Gastroesophageal sphincter (tissue), 4 donors: Measurements from ENCODE around the gene ARAP1. TPM values are rescaled to one million over a fixed set of nuclear protein-coding genes. Genes with fewer than 3 reads are reported as not detected.

Experiments used
- ATAC-seq: fragments of 150-250 bp; one replicate; pipeline ENCODE4 v1.9.1; 2016; ENCODE audit warnings: mild to moderate bottlenecking, moderate library complexity
- H3K27ac ChIP-seq, 4 donors: fragments of 200-600 bp; sonication (generic) in 3 of 4; 1 replicate in 3 of 4; 2 replicates in 1 of 4; pipeline ENCODE4 v1.5.1; 2016 to 2019
- H3K27me3 ChIP-seq: fragments of 200-600 bp; sonication (generic); one replicate; pipeline ENCODE4 v1.5.1; 2019
- H3K36me3 ChIP-seq, 2 donors: fragments of 200-600 bp; sonication (generic); one replicate each; pipeline ENCODE4 v1.5.1; 2019; ENCODE audit warnings: control low read depth in 1 of 2
- H3K4me1 ChIP-seq, 3 donors: fragments of 200-600 bp; sonication (generic); 1 replicate in 2 of 3; 2 replicates in 1 of 3; pipeline ENCODE4 v1.5.1; 2016 to 2019; ENCODE audit warnings: control low read depth in 2 of 3
- H3K4me3 ChIP-seq, 2 donors: fragments of 200-600 bp; sonication (generic); one replicate each; pipeline ENCODE4 v1.5.1; 2019; ENCODE audit warnings: mild to moderate bottlenecking in 1 of 2, moderate library complexity in 1 of 2
- H3K9me3 ChIP-seq, 3 donors: fragments of 200-600 bp; sonication (generic); one replicate each; pipeline ENCODE4 v1.5.1; 2017 to 2019; ENCODE audit warnings: control low read depth in 2 of 3
- CTCF ChIP-seq, 4 experiments: fragments of 200-600 bp in 2 of 4; fragments of 450-650 bp in 2 of 4; sonication (generic) in 1 of 4; IDR thresholded peaks; one replicate each; pipeline ENCODE4 v1.5.1; 2017 to 2019; ENCODE audit warnings: antibody characterized with exemption in 4 of 4, mild to moderate bottlenecking in 2 of 4, moderate library complexity in 2 of 4
- EP300 ChIP-seq: sonication (generic); formaldehyde crosslinking; IDR thresholded peaks from one replicate; pipeline ENCODE4 v1.6.1; 2017; ENCODE audit warnings: antibody characterized with exemption, mild to moderate bottlenecking
- POLR2A ChIP-seq, 2 donors: fragments of 450-650 bp; IDR thresholded peaks; one replicate each; pipeline ENCODE4 v1.6.1; 2017; ENCODE audit warnings: antibody characterized with exemption in 2 of 2, mild to moderate bottlenecking in 2 of 2, moderate library complexity in 1 of 2
- POLR2AphosphoS5 ChIP-seq: sonication (generic); formaldehyde crosslinking; IDR thresholded peaks from one replicate; pipeline ENCODE4 v1.6.1; 2017; ENCODE audit warnings: antibody characterized with exemption
- WGBS, 2 donors: methylation state at CpG; one replicate each; pipeline ENCODE4 v1.1.5; 2018; ENCODE audit warnings: low coverage in 1 of 2; 5-methylcytosine and 5-hydroxymethylcytosine counted together
- total RNA-seq, 4 donors: library from RNA; depleted of rRNA; stranded (reverse); fragments of >200 nt; gene quantifications; one replicate each; pipeline ENCODE4 v1.1.0, GENCODE V29; 2016

The ARAP1 gene
- total RNA-seq, 4 donors from 2014 or later, result 72.4 to 125 (median 95.1) TPM

- no peak overlapping the region for H3K4me3 ChIP-seq
- no peak overlapping the region for H3K27ac ChIP-seq
- no peaks in the 10 kb centered on the region for H3K36me3 ChIP-seq
- ATAC-seq, result no peak
- H3K4me1 ChIP-seq, result peaks cover 0 to 8% (median 6%) of the 10 kb centered on the region in 3 donors
- TF ChIP-seq CTCF (IDR thresholded peaks at IDR 0.05) (no peak), POLR2AphosphoS5 (no peak), EP300 (no peak), POLR2A (IDR thresholded peaks at IDR 0.05) (no peak)
- WGBS, 2 donors, result 77 to 90% methylated on average over 4 of the region's 4 CpGs
- H3K27me3 ChIP-seq, result no peaks in the 10 kb centered on the region
- H3K9me3 ChIP-seq, result no peaks in the 10 kb centered on the region
These were observed 104.3 kb downstream of the ARAP1 start for GRCh38 chr11:72647882-72648281.

GRCh38 chr11:72646472-72646871 lies 105.7 kb downstream of the ARAP1 start:
- Histone ChIP-seq H3K4me1 (peaks cover 0 to 21% (median 14%) of the 10 kb centered on the region in 3 donors), H3K27me3 (no peaks in the 10 kb centered on the region), H3K27ac (no peak overlapping the region), H3K9me3 (no peaks in the 10 kb centered on the region), H3K4me3 (no peak overlapping the region), H3K36me3 (no peaks in the 10 kb centered on the region)
- 73 to 81% methylated on average over 2 of the region's 2 CpGs for WGBS, 2 donors
- no peak for ATAC-seq
- TF ChIP-seq POLR2AphosphoS5, result no peak
- TF ChIP-seq CTCF (IDR thresholded peaks at IDR 0.05), result no peak
- TF ChIP-seq POLR2A (IDR thresholded peaks at IDR 0.05), result no peak
- TF ChIP-seq EP300, result no peak

GRCh38 chr11:72646024-72646423 lies 106.2 kb downstream of the ARAP1 start:
- H3K4me3 ChIP-seq, result no peak overlapping the region
- H3K36me3 ChIP-seq, result no peaks in the 10 kb centered on the region
- H3K27me3 ChIP-seq, result no peaks in the 10 kb centered on the region
- TF ChIP-seq POLR2A (IDR thresholded peaks at IDR 0.05), result no peak
- no peak for TF ChIP-seq POLR2AphosphoS5
- TF ChIP-seq EP300, result no peak
- no peak for TF ChIP-seq CTCF (IDR thresholded peaks at IDR 0.05)
- WGBS, 2 donors, result 94 to 100% methylated on average over 3 of the region's 3 CpGs
- H3K9me3 ChIP-seq, result no peaks in the 10 kb centered on the region
- no peak overlapping the region for H3K27ac ChIP-seq
- peaks cover 0 to 25% (median 14%) of the 10 kb centered on the region in 3 donors for H3K4me1 ChIP-seq
- ATAC-seq, result no peak

- WGBS, 2 donors, result 27 to 90% methylated on average over 2 to 4 of the region's 7 CpGs
- H3K27me3 ChIP-seq, result no peaks in the 10 kb centered on the region
- ATAC-seq, result no peak
- H3K36me3 ChIP-seq, result no peaks in the 10 kb centered on the region
- no peaks in the 10 kb centered on the region for H3K9me3 ChIP-seq
- H3K27ac ChIP-seq, result peak overlapping the region in 1 of 4 donors; percentile 79
- H3K4me1 ChIP-seq, result peaks cover 0 to 48% (median 14%) of the 10 kb centered on the region in 3 donors
- TF ChIP-seq POLR2AphosphoS5, result peak; percentile 10
- no peak for TF ChIP-seq EP300
- no peak for TF ChIP-seq POLR2A (IDR thresholded peaks at IDR 0.05)
- TF ChIP-seq CTCF (IDR thresholded peaks at IDR 0.05), result no peak
- peak overlapping the region in 1 of 2 donors; percentile 70 for H3K4me3 ChIP-seq
These were observed 108.7 kb downstream of the ARAP1 start for GRCh38 chr11:72643547-72643946.

- Histone ChIP-seq H3K27ac (peak overlapping the region in 3 of 4 donors; percentile 64 to 79 (median 74)), H3K4me3 (peak overlapping the region; percentile 42 to 70), H3K36me3 (no peaks in the 10 kb centered on the region), H3K9me3 (no peaks in the 10 kb centered on the region), H3K27me3 (no peaks in the 10 kb centered on the region), H3K4me1 (peaks cover 0 to 53% (median 14%) of the 10 kb centered on the region in 3 donors)
- ATAC-seq, result peak; percentile 67
- 0% methylated on average over 1 of the region's 59 CpGs; no CpG with 5 or more reads in 1 of the 2 donors for WGBS, 2 donors
- TF ChIP-seq CTCF (IDR thresholded peaks at IDR 0.05), result peak in 3 of 4 experiments; percentile 97 to 99 (median 98)
- no peak for TF ChIP-seq POLR2A (IDR thresholded peaks at IDR 0.05)
- TF ChIP-seq POLR2AphosphoS5, result no peak
- no peak for TF ChIP-seq EP300
These were observed 109.2 kb downstream of the ARAP1 start for GRCh38 chr11:72642884-72643522.
